Measurements from ENCODE around the gene LRIG1.
A peak's percentile ranks its signal among the peaks of the same experiment; 100 is the strongest.

The LRIG1 gene

DNA sequence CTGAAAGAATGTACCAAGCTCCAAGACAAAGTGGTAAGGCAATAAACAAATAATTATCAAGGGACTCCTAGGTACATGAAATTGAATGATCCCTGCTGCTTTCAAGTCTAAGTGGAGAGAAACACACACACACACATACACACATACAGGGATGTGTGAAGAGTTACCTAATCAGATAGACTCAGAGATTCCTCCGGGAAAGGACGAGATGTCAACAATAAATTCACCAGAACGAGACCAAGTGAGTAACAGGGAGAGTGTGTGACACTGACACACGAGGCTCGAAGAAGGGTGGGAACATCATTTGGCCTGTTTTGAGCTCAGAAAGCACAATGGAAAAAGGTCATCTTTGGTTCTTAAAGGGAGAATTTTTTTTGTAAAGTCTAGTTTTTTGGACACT is 13.4 kb downstream of the LRIG1 start:
- no peak for DNase-seq

GRCh38 chr3:66486646-66487045 is 14.2 kb downstream of the LRIG1 start:
- DNase-seq = no peak

DNA sequence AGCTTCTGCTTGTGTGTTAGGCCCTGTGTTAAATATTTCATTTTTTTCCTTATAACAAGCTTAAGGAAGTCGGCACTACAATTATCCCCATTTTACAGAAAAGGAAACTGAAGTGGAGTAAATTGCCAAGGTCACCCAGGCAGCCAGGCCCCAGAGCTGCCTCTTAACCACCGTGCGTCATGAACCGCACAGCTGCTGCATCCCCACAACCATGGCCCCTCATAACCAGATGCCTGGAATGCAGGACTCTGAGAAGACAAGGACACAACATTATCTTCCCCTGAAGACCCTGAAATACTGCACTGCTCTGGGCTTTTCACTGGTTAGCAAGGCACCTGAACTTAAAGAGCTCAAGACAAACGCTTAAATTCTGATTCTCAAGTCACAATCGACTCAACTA is 14.6 kb downstream of the LRIG1 start:
- DNase-seq = no peak

GRCh38 chr3:66485291-66485968 is 15.4 kb downstream of the LRIG1 start:
- no peak for DNase-seq

DNA sequence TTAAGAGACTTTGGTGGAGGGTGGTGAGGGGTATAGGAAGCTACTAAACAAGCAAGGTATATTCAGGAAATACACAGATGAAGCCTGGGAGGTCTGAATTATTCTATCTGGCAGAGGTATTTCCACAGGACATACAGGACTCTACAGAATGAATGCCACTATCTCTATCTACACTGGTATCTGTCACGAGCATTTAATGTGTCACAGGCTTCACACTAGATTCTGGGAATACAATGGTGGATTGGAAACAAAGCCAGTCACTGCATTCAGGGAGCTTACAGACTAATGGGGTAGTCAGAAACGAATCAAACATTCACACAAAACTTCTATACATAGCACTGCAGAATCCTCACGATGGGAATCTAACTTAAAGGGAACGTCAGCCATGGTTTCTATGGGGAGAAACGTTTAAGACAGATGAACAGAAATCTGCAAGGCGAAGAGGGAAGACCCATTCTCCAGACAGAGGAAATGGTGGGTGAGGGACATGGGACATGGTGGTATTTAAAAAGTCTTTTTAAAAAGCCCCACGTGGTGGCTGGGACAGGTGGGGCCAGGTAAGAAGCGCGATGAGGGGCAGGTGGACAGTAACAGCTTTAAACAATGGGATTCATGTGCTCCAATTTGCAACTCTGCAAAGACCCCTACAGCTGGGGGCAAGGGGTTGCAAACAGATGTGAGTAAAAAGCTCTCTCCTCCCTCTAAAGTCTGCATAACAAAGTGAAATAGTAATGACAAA is 16.5 kb downstream of the LRIG1 start:
- DNase-seq = no peak

DNA sequence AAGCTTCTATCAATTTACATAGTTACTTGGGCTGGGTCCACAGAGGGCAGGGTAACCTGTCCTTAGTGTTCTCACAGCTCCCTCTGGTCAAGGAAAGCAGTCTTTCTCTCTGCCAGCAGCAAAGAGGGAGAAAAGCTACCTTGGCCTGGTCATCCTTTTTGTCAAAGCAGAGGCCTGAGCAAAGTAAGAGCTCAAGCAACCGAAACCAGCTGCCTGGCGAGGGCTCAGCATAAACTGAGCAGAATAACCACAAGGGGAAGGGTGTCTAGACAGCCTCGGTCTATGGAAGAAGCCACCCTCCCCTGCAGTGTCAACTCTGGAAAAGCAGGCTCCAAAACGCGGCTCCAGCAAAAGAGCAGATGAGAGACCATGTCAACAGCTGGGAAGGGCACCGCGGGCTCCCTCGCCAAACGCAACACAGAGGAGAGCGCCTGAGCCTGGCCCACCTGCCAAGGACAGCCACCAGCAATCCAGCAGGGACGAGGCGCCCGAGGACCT is 17.4 kb downstream of the LRIG1 start:
- no peak for DNase-seq

GRCh38 chr3:66483006-66483405 is 17.8 kb downstream of the LRIG1 start:
- DNase-seq = no peak

DNA sequence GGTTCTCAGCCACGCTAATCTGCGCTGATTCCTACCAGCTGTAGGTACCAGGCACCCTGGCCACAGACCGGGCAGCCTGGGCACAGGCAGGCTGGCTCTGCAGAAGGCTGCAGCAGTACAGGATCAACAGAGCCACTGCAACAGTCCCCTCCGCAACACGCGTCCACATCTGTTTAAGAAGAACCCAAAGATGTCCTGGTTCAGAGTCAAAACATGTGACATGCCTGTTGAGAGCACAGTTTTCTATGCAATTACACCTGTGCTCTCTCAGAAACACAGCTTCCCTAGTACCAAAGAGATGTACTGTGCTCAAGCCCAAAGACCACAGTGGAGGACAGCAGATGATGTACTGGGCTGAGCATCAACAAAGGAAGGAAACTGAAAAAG is 18.8 kb downstream of the LRIG1 start:
- DNase-seq = no peak

DNA sequence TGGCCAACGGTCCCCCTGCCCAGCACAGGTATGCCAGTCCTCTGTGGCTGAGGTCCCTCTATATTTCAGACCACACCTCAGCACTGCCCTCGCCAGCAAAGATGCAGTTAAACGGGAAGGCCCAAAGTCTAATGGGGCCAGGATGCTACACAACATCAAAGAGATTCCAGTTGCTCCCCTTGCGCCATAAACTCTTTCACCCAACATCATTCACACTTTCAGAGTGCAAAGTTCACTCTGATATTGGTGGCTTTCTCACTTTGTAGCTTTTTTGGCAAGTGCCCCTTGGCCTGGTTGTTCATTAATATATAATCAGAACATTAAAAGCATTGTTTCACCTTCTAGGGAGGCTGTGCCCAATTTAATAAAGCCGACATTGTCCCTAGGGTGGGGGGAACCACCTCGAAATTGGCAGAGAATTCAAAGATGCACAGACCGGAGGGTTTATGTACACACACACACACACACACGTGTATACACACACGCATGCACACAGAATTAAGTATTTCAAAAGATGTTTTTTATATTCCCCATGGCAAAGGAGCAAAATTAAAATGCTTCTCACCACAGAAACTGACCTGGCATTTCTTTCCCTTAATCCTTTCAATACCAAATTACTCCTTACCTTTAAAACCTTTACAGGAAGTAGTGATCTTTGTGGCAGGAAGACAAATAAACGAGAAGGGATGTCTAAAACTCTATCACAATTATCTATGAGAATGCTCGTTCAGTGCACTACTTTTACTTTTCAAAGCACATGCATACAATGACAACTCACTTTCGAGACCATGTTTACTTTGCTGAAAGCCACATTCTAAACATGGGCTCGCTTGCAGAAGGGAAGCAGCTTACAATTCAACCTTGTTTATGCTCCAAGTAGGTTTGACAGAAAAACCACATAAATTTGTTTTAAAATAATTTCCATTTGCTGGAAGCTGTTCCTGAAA is 19.5 kb downstream of the LRIG1 start:
- DNase-seq = no peak

GRCh38 chr3:66480666-66481065 is 20.2 kb downstream of the LRIG1 start:
- DNase-seq = peak in 1 of 3 donors; percentile 10

GRCh38 chr3:66479532-66479947 is 21.3 kb downstream of the LRIG1 start:
- DNase-seq = no peak

GRCh38 chr3:66478960-66479359 is 21.9 kb downstream of the LRIG1 start:
- no peak for DNase-seq

- no peak for DNase-seq
Observed at GRCh38 chr3:66477856-66478255, 23.0 kb downstream of the LRIG1 start.

DNA sequence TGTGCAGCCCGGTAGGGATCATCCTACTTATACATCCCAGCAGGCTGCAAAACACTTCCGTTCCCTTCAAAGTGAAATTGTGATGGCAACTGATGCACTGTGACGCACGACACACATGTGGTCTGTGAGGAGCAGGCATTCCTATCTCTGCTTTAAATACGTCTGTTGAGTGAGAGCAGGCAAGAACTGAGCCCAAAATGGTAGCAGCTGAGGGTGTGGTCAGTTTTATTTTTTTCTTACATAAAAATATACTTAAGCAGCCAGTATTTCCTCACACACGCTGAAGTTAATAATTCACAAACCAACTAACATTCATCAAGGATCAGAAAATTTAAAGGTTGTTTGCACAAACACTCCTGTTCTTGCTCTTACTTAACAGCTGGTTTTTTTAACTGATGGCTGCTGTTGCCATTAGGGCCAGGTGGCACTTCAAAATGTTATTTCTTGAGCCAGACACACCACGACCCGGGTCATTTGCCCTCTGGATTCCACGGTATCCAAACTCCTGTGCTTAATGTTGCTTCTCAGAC is 23.9 kb downstream of the LRIG1 start:
- DNase-seq = no peak

- DNase-seq = no peak
Observed at GRCh38 chr3:66475386-66476020, 25.3 kb downstream of the LRIG1 start.

DNA sequence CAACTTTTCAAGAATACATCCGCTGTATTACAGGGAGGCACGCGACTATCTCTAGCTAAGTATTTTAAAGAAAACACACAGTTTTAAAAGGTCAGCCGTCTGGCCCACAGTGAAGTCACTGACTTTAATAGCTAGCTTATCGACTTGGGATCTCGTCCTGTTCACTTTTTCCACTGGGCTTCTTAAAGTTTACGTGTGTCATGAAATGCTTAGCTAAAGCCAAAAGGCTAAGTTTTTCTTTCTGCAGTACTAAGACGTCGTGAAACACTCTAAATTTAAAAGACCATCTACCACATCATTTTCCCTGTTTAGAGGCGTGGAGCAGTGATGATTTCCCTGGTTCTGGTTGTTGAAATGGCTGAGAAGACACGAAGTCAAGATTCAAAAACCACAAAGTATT is 27.1 kb downstream of the LRIG1 start:
- DNase-seq = no peak

DNA sequence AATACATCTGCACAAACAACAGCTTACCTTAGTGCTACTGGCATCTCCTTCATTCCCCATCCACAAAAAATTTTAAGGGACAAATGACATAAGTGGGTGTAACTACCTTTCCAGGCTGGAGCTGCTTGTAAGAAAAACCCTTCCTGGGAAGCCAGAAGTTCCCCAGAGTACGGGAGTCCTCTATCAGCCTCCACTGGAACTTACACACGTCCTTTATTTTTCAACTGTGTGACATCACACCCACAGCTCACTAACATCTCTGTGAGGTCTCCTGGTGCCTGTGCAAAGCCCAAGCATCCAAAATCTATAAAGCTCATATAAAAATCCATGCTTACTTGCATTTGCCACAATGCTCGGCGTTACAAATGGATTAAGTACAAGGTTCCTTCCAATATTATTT is 27.6 kb downstream of the LRIG1 start:
- DNase-seq = no peak

DNA sequence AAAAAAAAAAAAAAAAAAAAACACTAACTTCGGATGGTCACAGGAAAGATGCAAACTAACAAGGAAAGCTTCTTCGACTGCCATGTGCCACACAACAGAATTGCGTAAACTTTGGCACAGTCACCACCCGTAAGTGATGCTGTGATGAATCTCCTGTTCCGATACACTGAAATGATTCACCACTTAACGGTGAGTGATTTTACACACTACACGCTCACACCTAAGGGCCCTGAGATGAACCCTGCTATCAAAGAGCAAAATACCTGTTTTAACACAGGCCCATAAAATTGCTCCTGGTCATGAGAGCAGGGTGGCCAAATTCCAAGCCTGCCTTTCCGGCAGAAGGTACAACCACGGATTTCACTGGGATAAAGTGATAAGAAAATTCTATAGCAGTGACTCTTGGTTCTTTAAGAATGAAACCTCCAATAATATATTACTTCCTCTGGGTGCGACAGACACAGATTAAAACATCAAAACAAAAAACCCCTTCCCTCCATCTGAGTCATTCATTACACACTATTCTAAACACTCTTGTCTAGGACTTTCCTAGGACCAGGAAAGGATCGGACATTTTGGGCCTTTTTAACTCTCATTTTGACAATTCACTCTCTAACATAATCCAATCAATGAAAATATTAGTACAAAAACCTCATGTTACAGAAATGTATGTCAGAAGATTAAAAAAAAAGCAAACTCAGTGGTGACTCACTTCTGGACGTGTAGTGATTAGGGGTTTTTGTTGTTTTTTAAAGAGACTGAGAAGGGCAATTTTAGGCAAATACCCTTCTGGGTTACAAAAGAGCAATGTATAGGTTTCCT is 28.3 kb downstream of the LRIG1 start:
- DNase-seq = peak; percentile 65 to 89 (median 82)

- no peak for DNase-seq
Observed at GRCh38 chr3:66470956-66471686, 29.7 kb downstream of the LRIG1 start.

DNA sequence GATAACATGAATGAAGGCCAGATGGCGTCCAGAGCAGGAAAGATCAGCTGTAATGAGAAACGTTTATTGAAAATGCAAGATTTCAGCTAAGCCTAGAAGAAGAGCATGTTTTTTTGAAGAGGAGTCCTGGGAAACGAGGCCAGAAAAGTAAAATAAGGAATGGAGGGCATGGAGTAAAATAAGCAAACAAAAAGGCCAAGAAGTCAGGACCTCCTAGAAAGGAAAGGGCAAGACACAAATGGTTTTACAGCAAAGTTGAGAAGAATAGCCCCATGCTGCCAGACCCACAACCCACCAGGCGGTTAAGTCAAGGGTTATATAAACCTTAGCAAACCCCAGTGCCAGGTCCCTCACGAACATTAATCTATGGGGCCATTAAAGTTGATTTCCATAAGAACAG is 30.5 kb downstream of the LRIG1 start:
- no peak for DNase-seq

GRCh38 chr3:66469220-66469640 is 31.6 kb downstream of the LRIG1 start:
- DNase-seq = peak; percentile 10 to 81 (median 66)
